K562 (cell line): ENCODE measurements around the gene NTSR2. TPM values are rescaled to one million over a fixed set of nuclear protein-coding genes. Genes with fewer than 3 reads are reported as not detected.

Source experiments
- ATAC-seq: fragments of 200-7000 bp; cut with Tn5 transposase; 3 replicates; pipeline ENCODE4 v1.9.1; 2020; ENCODE audit warnings: moderate library complexity
- BruUV-seq: library from RNA; stranded (reverse); fragments of 400-500 nt; replicated peaks from 2 replicates; lab custom pipeline; 2021; lab: Mats Ljungman, UMichigan
- CTCF ChIA-PET: fragments of 300-600 bp; formaldehyde crosslinking; extraction: SDS; loops from one replicate; lab custom pipeline; 2021; ENCODE audit warnings: low intra/inter-chr PET ratio; lab: Yijun Ruan, JAX
- POLR2A ChIA-PET: fragments of 300-600, 350-650 bp; sonication (Branson Sonifier 250); formaldehyde crosslinking; extraction: SDS; loops from one replicate; lab custom pipeline; 2021; ENCODE audit warnings: antibody characterized with exemption, inconsistent platforms; lab: Yijun Ruan, JAX
- DNase-seq, 4 experiments: peaks; one replicate each; pipeline versions ENCODE4 v3.0.0 to v3.0.0-alpha.2; 2011 to 2018; ENCODE audit warnings: low spot score in 3 of 4, mixed read lengths in 3 of 4; ENCODE audit errors: extremely low read depth in 1 of 4
- FAIRE-seq: peaks from 2 replicates; lab custom pipeline; 2011; peaks lifted over from hg19 to GRCh38; lab: Jason Lieb, UNC
- H2AFZ ChIP-seq: 2 replicates; pipeline ENCODE4 v1.6.0; 2011; ENCODE audit warnings: low read depth, low read length, control low read depth, inconsistent platforms
- H3K27ac ChIP-seq: fragments of 200-600 bp; 3 replicates; pipeline ENCODE4 v1.8.0; 2011; ENCODE audit warnings: low read depth, mild to moderate bottlenecking, control low read depth, inconsistent platforms, low read length, moderate library complexity, mixed read lengths; ENCODE audit errors: extremely low read depth
- H3K27me3 ChIP-seq, 2 experiments: fragments of 300-600 bp in 1 of 2; 2 replicates in 1 of 2; 3 replicates in 1 of 2; pipeline versions ENCODE4 v1.6.0 to v1.8.0; 2011; ENCODE audit warnings: inconsistent platforms in 2 of 2, low read length in 2 of 2, mild to moderate bottlenecking in 1 of 2, mixed read lengths in 1 of 2, moderate library complexity in 1 of 2; ENCODE audit not compliant: control insufficient read depth in 2 of 2, insufficient read depth in 2 of 2
- H3K36me3 ChIP-seq: fragments of 300-600 bp; 3 replicates; pipeline ENCODE4 v1.8.0; 2011; ENCODE audit warnings: mild to moderate bottlenecking, low read length, inconsistent platforms; ENCODE audit not compliant: control insufficient read depth, insufficient read depth
- H3K4me1 ChIP-seq, 2 experiments: fragments of 200-600 bp in 1 of 2; replicated peaks in 1 of 2; 2 replicates in 1 of 2; 3 replicates in 1 of 2; pipeline versions ENCODE4 v1.5.1 to v1.8.0; 2011; ENCODE audit warnings: inconsistent platforms in 2 of 2, low read length in 2 of 2, mild to moderate bottlenecking in 1 of 2, mixed read lengths in 1 of 2, moderate library complexity in 1 of 2; ENCODE audit not compliant: control insufficient read depth in 2 of 2, insufficient read depth in 2 of 2
- H3K4me2 ChIP-seq: 2 replicates; pipeline ENCODE4 v1.6.1; 2011; ENCODE audit warnings: low read length, control low read depth, inconsistent platforms, mixed read lengths; ENCODE audit not compliant: insufficient read depth
- H3K4me3 ChIP-seq: fragments of 200-600 bp; sonication (generic), shearing (Covaris generic); 2 replicates; pipeline ENCODE4 v1.5.1; 2016; ENCODE audit warnings: control low read depth, inconsistent platforms
- H3K79me2 ChIP-seq: fragments of 200-600 bp; 3 replicates; pipeline ENCODE4 v1.8.0; 2011; ENCODE audit warnings: low read length, inconsistent platforms; ENCODE audit not compliant: control insufficient read depth, insufficient read depth
- H3K9ac ChIP-seq, 2 experiments: 2 replicates each; pipeline versions ENCODE4 v1.6.0 to v1.6.1; 2011; ENCODE audit warnings: low read depth in 2 of 2, low read length in 2 of 2, control low read depth in 1 of 2, inconsistent platforms in 1 of 2, mild to moderate bottlenecking in 1 of 2, mixed read lengths in 1 of 2; ENCODE audit not compliant: insufficient read depth in 1 of 2
- H3K9me1 ChIP-seq: one replicate; pipeline ENCODE4 v1.6.0; 2011; ENCODE audit warnings: inconsistent platforms, mild to moderate bottlenecking, low read length, moderate library complexity; ENCODE audit not compliant: control insufficient read depth, insufficient read depth
- H3K9me3 ChIP-seq: replicated peaks from 2 replicates; pipeline ENCODE4 v1.5.1; 2011; ENCODE audit warnings: low read depth, low read length, inconsistent platforms; ENCODE audit not compliant: control insufficient read depth, insufficient read depth
- H4K20me1 ChIP-seq: replicated peaks from 2 replicates; pipeline ENCODE4 v1.6.1; 2011; ENCODE audit warnings: low read length, inconsistent platforms, mixed read lengths; ENCODE audit not compliant: control insufficient read depth, insufficient read depth
- CEBPB ChIP-seq: fragments of 450-650 bp; IDR thresholded peaks from 2 replicates; pipeline ENCODE4 v1.6.1; 2016; ENCODE audit warnings: missing genetic modification characterization, missing compliant biosample characterization
- CEBPG ChIP-seq, 3 experiments: fragments of 200-800 bp in 1 of 3; sonication (Bioruptor generic) in 1 of 3; sonication (generic) in 1 of 3; formaldehyde crosslinking in 1 of 3; IDR thresholded peaks in 2 of 3; conservative IDR thresholded peaks in 1 of 3; 2 replicates each; pipeline versions ENCODE4 v1.6.1 to v1.8.0; 2016 to 2022; ENCODE audit warnings: missing compliant biosample characterization in 2 of 3, missing genetic modification characterization in 2 of 3, mild to moderate bottlenecking in 1 of 3, missing genetic modification reagents in 1 of 3
- E2F4 ChIP-seq: sonication (generic); formaldehyde crosslinking; IDR thresholded peaks from 2 replicates; pipeline ENCODE4 v1.8.0; 2022; ENCODE audit warnings: mild to moderate bottlenecking, low read depth, missing genetic modification reagents
- STAG1 ChIP-seq: sonication (generic); formaldehyde crosslinking; IDR thresholded peaks from 2 replicates; pipeline ENCODE4 v1.5.0; 2020; ENCODE audit warnings: missing genetic modification reagents, borderline replicate concordance
- ZNF133 ChIP-seq: fragments of 250-450 bp; sonication (Bioruptor Pico); IDR thresholded peaks from 2 replicates; pipeline ENCODE4 v1.4.0; 2020; ENCODE audit warnings: mild to moderate bottlenecking
- ZNF384 ChIP-seq: IDR thresholded peaks from 2 replicates; pipeline ENCODE4 v1.6.1; 2012; ENCODE audit warnings: low read depth, low read length, improper control_type of control experiment
- WGBS: fragments of 100-300 bp; shearing (Covaris generic); methylation state at CpG from one replicate; pipeline ENCODE4 v1.1.6; 2016; ENCODE audit warnings: low coverage, mixed read lengths; ENCODE audit not compliant: insufficient coverage; ENCODE audit errors: missing lambda C conversion rate; 5-methylcytosine and 5-hydroxymethylcytosine counted together
- in situ Hi-C: fragments of 300-500 bp; cut with MboI; formaldehyde crosslinking; loops from 4 replicates; pipeline ENCODE4 v1.15.0; 2018; ENCODE audit warnings: inconsistent platforms, mixed read lengths
- intact Hi-C: fragments of 100-400 bp; cut with micrococcal nuclease; formaldehyde crosslinking; loops from 2 replicates; pipeline ENCODE4 v1.14.2; 2022
- polyA plus RNA-seq, 8 experiments: library from polyadenylated mRNA; depleted of rRNA in 4 of 8; stranded (reverse) in 5 of 8; unstranded in 3 of 8; fragments of >200 nt; fragmentation: Nextera tagmentation in 2 of 8; fragmentation: Illumina TruSeq in 1 of 8; extraction: Ambion mirVana in 2 of 8; extraction: Trizol in 1 of 8; gene quantifications; 2 replicates each; pipeline versions ENCODE4 v1.2.1 to v1.2.3, GENCODE V29; 2011 to 2014; ENCODE audit warnings: inconsistent platforms in 1 of 8, missing spikeins in 1 of 8
- total RNA-seq, 7 experiments: library from RNA; depleted of rRNA in 6 of 7; stranded (reverse); fragments of >200 nt in 6 of 7; fragmentation: Illumina TruSeq in 2 of 7; extraction: Trizol in 2 of 7; gene quantifications; 2 replicates each; pipeline versions ENCODE4 v1.2.1 to v1.2.3, GENCODE V29; 2011 to 2021; ENCODE audit warnings: low replicate concordance in 1 of 7

Gene NTSR2
- total and polyA plus RNA-seq, 9 of the 15 experiments (the other 6 are each of a cell fraction or from before 2014, with no cell fraction given), result not detected

DNA sequence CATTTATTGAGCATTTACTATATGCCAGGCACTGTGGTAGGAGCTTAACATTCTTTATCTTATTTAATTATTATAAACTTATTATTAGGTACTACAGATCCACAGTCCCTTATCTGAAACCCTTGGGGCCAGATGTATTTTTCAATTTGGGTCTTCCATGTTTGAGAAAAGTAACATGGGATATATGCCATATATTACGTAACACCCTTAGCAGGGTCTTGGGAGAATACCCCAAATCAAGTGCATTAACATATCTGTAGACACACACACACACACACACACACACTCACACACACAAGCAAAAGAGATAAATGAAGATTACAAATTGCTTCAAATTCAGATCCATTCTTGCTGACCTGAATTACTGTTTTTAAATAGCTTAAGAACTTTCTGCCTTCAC is 13.7 kb downstream of the NTSR2 start:
- peak; percentile 29 for FAIRE-seq
- CTCF ChIA-PET, result no interaction called here
- H3K9ac ChIP-seq, result no peak overlapping the region
- no peak for ATAC-seq
- H2AFZ ChIP-seq, result peak overlapping the region; percentile 82
- H3K9me3 ChIP-seq, result peaks cover 2% of the 10 kb centered on the region; the same call in 1 of the 2 replicates
- no peaks in the 10 kb centered on the region for H4K20me1 ChIP-seq
- no TSS peak for BruUV-seq
- POLR2A ChIA-PET, result interaction anchor here (0.7 kb wide), 1 partner anchor 9 kb away, joined by 3 read pairs; no protein-coding TSS in a partner anchor
- intact Hi-C loops, result no loop called here
- H3K9me1 ChIP-seq, result no peaks in the 10 kb centered on the region
- H3K27me3 ChIP-seq, result peaks cover 22 to 60% of the 10 kb centered on the region in 2 experiments; a peak in 4 of 5 replicates
- H3K27ac ChIP-seq, result no peak overlapping the region
- DNase-seq, result no peak
- H3K79me2 ChIP-seq, result no peaks in the 10 kb centered on the region
- peak; percentile 41 for TF ChIP-seq CEBPB
- TF ChIP-seq ZNF384, result no peak
- no peak for TF ChIP-seq CEBPG (CRISPR knock-in tag; IDR thresholded peaks at IDR 0.05)
- peak; percentile 43 to 72; a peak in 3 of 4 replicates for TF ChIP-seq CEBPG (tag; conservative IDR thresholded peaks at IDR 0.05 in 1 of 2, IDR thresholded peaks at IDR 0.05 in 1 of 2)
- no peak for TF ChIP-seq STAG1
- no peak for TF ChIP-seq ZNF133
- TF ChIP-seq E2F4, result no peak
- TF ChIP-seq, all 486 proteins: peak for 2
- H3K4me1 ChIP-seq, result peaks cover 10 to 12% of the 10 kb centered on the region in 2 experiments; a peak in 4 of 5 replicates
- peak overlapping the region; percentile 37; the same call in 1 of the 2 replicates for H3K4me2 ChIP-seq
- H3K4me3 ChIP-seq, result no peak overlapping the region
- whole genome bisulfite sequencing, result 55% methylated on average over 1 of the region's 1 CpG
- no peaks in the 10 kb centered on the region for H3K36me3 ChIP-seq
- in situ Hi-C loops, result no loop called here
